K562 (cell line): Measurements from ENCODE around the gene SAFB. TPM values are rescaled to one million over a fixed set of nuclear protein-coding genes. Genes with fewer than 3 reads are reported as not detected.

Experiments
- ELF4 ChIP-seq: fragments of 450-650 bp; formaldehyde crosslinking; IDR thresholded peaks from 2 replicates; pipeline ENCODE4 v1.4.0; 2022; ENCODE audit warnings: missing genetic modification characterization
- HDGF ChIP-seq: fragments of 450-650 bp; IDR thresholded peaks from 2 replicates; pipeline ENCODE4 v1.6.1; 2016
- HSF4 ChIP-seq: fragments of 250-450 bp; sonication (Bioruptor Pico); IDR thresholded peaks from 2 replicates; pipeline ENCODE4 v2.1.2; 2022; ENCODE audit warnings: mild to moderate bottlenecking, moderate library complexity, borderline replicate concordance
- JUND ChIP-seq, 2 experiments: IDR thresholded peaks; 2 replicates in 1 of 2; 3 replicates in 1 of 2; pipeline ENCODE4 v1.6.1; 2011; ENCODE audit warnings: borderline replicate concordance in 2 of 2, low read depth in 2 of 2, low read length in 2 of 2, improper control_type of control experiment in 1 of 2, missing biosample characterization in 1 of 2, missing genetic modification characterization in 1 of 2, missing genetic modification reagents in 1 of 2
- MTA1 ChIP-seq: fragments of 450-650 bp; IDR thresholded peaks from 2 replicates; pipeline ENCODE4 v1.6.1; 2017; ENCODE audit warnings: borderline replicate concordance
- POLR2A ChIP-seq: fragments of 450-650 bp; conservative IDR thresholded peaks from 2 replicates; pipeline ENCODE4 v1.6.1; 2016
- POLR2B ChIP-seq: fragments of 450-650 bp; IDR thresholded peaks from 2 replicates; pipeline ENCODE4 v1.6.1; 2018; ENCODE audit warnings: low read depth; ENCODE audit not compliant: partially characterized antibody
- SAP30 ChIP-seq: fragments of 200-600 bp; sonication (generic); IDR thresholded peaks from 2 replicates; pipeline ENCODE4 v1.6.1; 2012; ENCODE audit warnings: borderline replicate concordance, low read depth, mild to moderate bottlenecking, moderate library complexity, low read length, control low read depth, inconsistent platforms; ENCODE audit not compliant: insufficient read depth, poor library complexity, severe bottlenecking
- SMAD1 ChIP-seq: fragments of 150-350 bp; IDR thresholded peaks from 2 replicates; pipeline ENCODE4 v1.6.1; 2014; ENCODE audit warnings: low read length, low read depth; ENCODE audit not compliant: partially characterized antibody
- ZNF830 ChIP-seq: fragments of 250-450 bp; sonication (Bioruptor Pico); IDR thresholded peaks from 2 replicates; pipeline ENCODE4 v1.5.0; 2021; ENCODE audit warnings: mild to moderate bottlenecking
- polyA plus RNA-seq, 8 experiments: library from polyadenylated mRNA; depleted of rRNA in 4 of 8; stranded (reverse) in 5 of 8; unstranded in 3 of 8; fragments of >200 nt; fragmentation: Nextera tagmentation in 2 of 8; fragmentation: Illumina TruSeq in 1 of 8; extraction: Ambion mirVana in 2 of 8; extraction: Trizol in 1 of 8; gene quantifications; 2 replicates each; pipeline versions ENCODE4 v1.2.1 to v1.2.3, GENCODE V29; 2011 to 2014; ENCODE audit warnings: inconsistent platforms in 1 of 8, missing spikeins in 1 of 8
- total RNA-seq, 7 experiments: library from RNA; depleted of rRNA in 6 of 7; stranded (reverse); fragments of >200 nt in 6 of 7; fragmentation: Illumina TruSeq in 2 of 7; extraction: Trizol in 2 of 7; gene quantifications; 2 replicates each; pipeline versions ENCODE4 v1.2.1 to v1.2.3, GENCODE V29; 2011 to 2021; ENCODE audit warnings: low replicate concordance in 1 of 7
- TF ChIP-seq, protein P1 (sequence below): fragments of 250-450 bp; sonication (Bioruptor Pico); IDR thresholded peaks from 2 replicates; pipeline ENCODE4 v1.4.0; 2020; ENCODE audit warnings: mild to moderate bottlenecking, moderate library complexity
- TF ChIP-seq, protein P2 (sequence below): sonication (generic); formaldehyde crosslinking; IDR thresholded peaks from 2 replicates; pipeline ENCODE4 v1.8.1; 2022; ENCODE audit warnings: missing genetic modification reagents
- TF ChIP-seq, protein P3 (sequence below): fragments of 250-450 bp; sonication (Bioruptor Pico); IDR thresholded peaks from 2 replicates; pipeline ENCODE4 v1.8.0; 2021; ENCODE audit warnings: moderate library complexity, mild to moderate bottlenecking, inconsistent platforms
- TF ChIP-seq, protein P4 (sequence below): fragments of 450-650 bp; formaldehyde crosslinking; IDR thresholded peaks from 2 replicates; pipeline ENCODE4 v1.4.0; 2022; ENCODE audit warnings: missing genetic modification characterization

The SAFB gene
- total and polyA plus RNA-seq, 9 of the 15 experiments (the other 6 are each of a cell fraction or from before 2014, with no cell fraction given), result 1.1 to 151 (median 83.1) TPM

DNA sequence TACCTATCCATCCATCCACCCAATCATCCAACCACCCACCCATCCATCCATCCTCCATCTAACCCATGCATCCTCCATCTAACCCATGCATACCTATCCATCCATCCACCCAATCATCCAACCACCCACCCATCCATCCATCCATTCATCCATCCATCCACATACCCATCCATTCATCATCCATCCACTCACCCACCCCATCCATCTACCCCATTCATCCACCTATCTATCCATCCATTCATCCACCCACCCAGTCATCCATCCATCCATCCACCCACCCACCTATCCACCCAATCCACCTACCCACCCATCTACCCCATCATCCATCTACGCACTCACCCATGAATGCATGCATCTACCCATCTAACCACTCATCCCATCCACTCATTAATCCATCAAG, 50.9 kb downstream of the SAFB start (continued):
- TF ChIP-seq, protein P1, sequence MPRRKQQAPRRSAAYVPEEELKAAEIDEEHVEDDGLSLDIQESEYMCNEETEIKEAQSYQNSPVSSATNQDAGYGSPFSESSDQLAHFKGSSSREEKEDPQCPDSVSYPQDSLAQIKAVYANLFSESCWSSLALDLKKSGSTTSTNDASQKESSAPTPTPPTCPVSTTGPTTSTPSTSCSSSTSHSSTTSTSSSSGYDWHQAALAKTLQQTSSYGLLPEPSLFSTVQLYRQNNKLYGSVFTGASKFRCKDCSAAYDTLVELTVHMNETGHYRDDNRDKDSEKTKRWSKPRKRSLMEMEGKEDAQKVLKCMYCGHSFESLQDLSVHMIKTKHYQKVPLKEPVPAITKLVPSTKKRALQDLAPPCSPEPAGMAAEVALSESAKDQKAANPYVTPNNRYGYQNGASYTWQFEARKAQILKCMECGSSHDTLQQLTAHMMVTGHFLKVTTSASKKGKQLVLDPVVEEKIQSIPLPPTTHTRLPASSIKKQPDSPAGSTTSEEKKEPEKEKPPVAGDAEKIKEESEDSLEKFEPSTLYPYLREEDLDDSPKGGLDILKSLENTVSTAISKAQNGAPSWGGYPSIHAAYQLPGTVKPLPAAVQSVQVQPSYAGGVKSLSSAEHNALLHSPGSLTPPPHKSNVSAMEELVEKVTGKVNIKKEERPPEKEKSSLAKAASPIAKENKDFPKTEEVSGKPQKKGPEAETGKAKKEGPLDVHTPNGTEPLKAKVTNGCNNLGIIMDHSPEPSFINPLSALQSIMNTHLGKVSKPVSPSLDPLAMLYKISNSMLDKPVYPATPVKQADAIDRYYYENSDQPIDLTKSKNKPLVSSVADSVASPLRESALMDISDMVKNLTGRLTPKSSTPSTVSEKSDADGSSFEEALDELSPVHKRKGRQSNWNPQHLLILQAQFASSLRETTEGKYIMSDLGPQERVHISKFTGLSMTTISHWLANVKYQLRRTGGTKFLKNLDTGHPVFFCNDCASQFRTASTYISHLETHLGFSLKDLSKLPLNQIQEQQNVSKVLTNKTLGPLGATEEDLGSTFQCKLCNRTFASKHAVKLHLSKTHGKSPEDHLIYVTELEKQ (CRISPR knock-in tag), result no peak
- TF ChIP-seq POLR2B (peak; percentile 43), POLR2A (peak; percentile 39), HDGF (no peak), SMAD1 (no peak), ZNF830 (CRISPR knock-in tag) (no peak), JUND (IDR thresholded peaks at IDR 0.05; ENCODE audit: borderline replicate concordance, low read depth, low read length) (no peak), JUND (tag; IDR thresholded peaks at IDR 0.05; ENCODE audit: borderline replicate concordance, low read depth, low read length) (no peak), ELF4 (0 out of 2 replicates have a peak, but pooled peaks have one; percentile 43), HSF4 (no peak), SAP30 (no peak), MTA1 (no peak)
- TF ChIP-seq, protein P2, sequence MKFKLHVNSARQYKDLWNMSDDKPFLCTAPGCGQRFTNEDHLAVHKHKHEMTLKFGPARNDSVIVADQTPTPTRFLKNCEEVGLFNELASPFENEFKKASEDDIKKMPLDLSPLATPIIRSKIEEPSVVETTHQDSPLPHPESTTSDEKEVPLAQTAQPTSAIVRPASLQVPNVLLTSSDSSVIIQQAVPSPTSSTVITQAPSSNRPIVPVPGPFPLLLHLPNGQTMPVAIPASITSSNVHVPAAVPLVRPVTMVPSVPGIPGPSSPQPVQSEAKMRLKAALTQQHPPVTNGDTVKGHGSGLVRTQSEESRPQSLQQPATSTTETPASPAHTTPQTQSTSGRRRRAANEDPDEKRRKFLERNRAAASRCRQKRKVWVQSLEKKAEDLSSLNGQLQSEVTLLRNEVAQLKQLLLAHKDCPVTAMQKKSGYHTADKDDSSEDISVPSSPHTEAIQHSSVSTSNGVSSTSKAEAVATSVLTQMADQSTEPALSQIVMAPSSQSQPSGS (CRISPR knock-in tag), result no peak
- TF ChIP-seq, protein P3, sequence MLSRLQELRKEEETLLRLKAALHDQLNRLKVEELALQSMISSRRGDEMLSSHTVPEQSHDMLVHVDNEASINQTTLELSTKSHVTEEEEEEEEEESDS (CRISPR knock-in tag), result no peak
- TF ChIP-seq, protein P4, sequence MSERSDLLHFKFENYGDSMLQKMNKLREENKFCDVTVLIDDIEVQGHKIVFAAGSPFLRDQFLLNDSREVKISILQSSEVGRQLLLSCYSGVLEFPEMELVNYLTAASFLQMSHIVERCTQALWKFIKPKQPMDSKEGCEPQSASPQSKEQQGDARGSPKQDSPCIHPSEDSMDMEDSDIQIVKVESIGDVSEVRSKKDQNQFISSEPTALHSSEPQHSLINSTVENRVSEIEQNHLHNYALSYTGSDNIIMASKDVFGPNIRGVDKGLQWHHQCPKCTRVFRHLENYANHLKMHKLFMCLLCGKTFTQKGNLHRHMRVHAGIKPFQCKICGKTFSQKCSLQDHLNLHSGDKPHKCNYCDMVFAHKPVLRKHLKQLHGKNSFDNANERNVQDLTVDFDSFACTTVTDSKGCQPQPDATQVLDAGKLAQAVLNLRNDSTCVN (CRISPR knock-in tag), result peak; percentile 10; the same call in 1 of the 2 replicates
